T-helper 9 cell (primary cell): ENCODE measurements around the gene FAM76B.

ENCODE experiments used
- DNase-seq: peaks from one replicate; pipeline ENCODE4 v3.0.0-alpha.2; 2020

Gene FAM76B

GRCh38 chr11:95791709-95792033 lies 2.1 kb upstream of the FAM76B start:
- DNase-seq, result no peak

- DNase-seq, result peak; percentile 27
These were observed 1.5 kb upstream of the FAM76B start for GRCh38 chr11:95790933-95791708.

- peak; percentile 86 for DNase-seq
These were observed 746 bp upstream of the FAM76B start, which contains the start of gene CEP57 for GRCh38 chr11:95790123-95790932. Gene CEP57 (plus strand): TSS chr11:95790498. CDS start chr11:95790699, 201 bp downstream.

GRCh38 chr11:95788921-95789505 lies 569 bp downstream of the FAM76B start:
- DNase-seq, result peak; percentile 19

GRCh38 chr11:95780544-95780943 lies 9.0 kb downstream of the FAM76B start:
- DNase-seq, result no peak

- DNase-seq, result no peak
These were observed 10.9 kb downstream of the FAM76B start for GRCh38 chr11:95778699-95779098.

- DNase-seq, result no peak
These were observed 12.7 kb downstream of the FAM76B start for GRCh38 chr11:95776859-95777258.

GRCh38 chr11:95768521-95768920 lies 21.1 kb downstream of the FAM76B start:
- no peak for DNase-seq

- no peak for DNase-seq
These were observed 22.1 kb downstream of the FAM76B start for GRCh38 chr11:95767498-95767897.

- DNase-seq, result no peak
These were observed 22.9 kb downstream of the FAM76B start for GRCh38 chr11:95766701-95767100.

GRCh38 chr11:95764267-95764898 lies 25.2 kb downstream of the FAM76B start:
- DNase-seq, result no peak

GRCh38 chr11:95762534-95762933 lies 27.0 kb downstream of the FAM76B start:
- DNase-seq, result no peak

- DNase-seq, result no peak
These were observed 28.6 kb downstream of the FAM76B start for GRCh38 chr11:95760941-95761340.

GRCh38 chr11:95751515-95751914 lies 38.1 kb downstream of the FAM76B start:
- DNase-seq, result no peak

- DNase-seq, result no peak
These were observed 39.5 kb downstream of the FAM76B start for GRCh38 chr11:95750101-95750500.

- DNase-seq, result no peak
These were observed 50.3 kb downstream of the FAM76B start for GRCh38 chr11:95739108-95739938.

GRCh38 chr11:95736809-95737208 lies 52.8 kb downstream of the FAM76B start:
- no peak for DNase-seq

GRCh38 chr11:95736355-95736754 lies 53.2 kb downstream of the FAM76B start:
- no peak for DNase-seq

- DNase-seq, result no peak
These were observed 55.5 kb downstream of the FAM76B start for GRCh38 chr11:95734009-95734572.

GRCh38 chr11:95732930-95733602 lies 56.5 kb downstream of the FAM76B start:
- DNase-seq, result no peak

- no peak for DNase-seq
These were observed 60.1 kb downstream of the FAM76B start for GRCh38 chr11:95729462-95729861.
